ENCODE data around the gene XYLT2. TPM values are rescaled to one million over a fixed set of nuclear protein-coding genes. Genes with fewer than 3 reads are reported as not detected.

Gene XYLT2
- 12.2 and 33.0 TPM in 2 replicates for total RNA-seq (ENCODE audit: low replicate concordance)

DNA sequence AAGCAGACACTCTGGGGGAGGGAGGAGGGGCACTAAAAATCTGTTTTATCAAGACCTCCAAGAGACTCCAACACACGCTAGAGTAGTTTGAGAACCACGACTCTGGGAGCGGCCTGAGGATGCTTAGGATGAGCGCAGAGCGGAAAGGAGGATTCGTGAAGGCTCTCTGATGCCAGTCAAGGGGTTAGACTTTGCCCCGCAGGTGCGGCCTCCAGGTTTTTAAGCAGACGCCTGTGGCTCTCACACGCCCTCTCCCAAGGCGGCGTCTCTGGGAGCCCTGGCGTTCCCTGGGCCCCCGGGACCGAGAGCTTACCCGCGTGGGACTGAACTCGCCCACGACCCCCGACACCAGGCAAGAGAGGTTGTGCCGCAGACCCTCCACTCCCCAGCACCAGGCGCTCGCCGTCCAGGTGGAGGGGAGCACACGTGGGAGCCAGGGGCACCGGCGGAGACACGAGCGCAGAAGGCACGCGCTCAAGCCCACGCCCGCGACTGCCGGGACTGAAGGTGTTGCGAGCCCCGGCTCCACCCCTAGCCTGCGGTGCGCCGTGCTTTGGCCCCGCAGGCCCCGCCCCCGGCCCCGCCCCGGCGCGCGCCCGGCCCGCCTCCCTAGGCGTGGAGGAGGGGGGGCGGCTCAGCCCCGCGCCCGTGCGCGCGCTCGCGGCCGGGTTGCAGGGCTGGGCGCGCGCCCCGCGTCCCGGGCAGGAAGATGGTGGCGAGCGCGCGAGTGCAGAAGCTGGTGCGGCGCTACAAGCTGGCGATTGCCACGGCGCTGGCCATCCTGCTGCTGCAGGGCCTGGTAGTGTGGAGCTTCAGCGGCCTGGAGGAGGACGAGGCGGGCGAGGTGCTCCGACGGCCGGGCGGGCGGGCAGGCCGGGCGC lies at the start of gene XYLT2:
Gene XYLT2 (plus strand): TSS at position 695 of the 881 bp plus-strand sequence. CDS start 15 bp downstream, at position 710.
- DNase-seq (ENCODE audit: low spot score): peak; percentile 96
- Histone ChIP-seq H4K20me1 (ENCODE audit: low read depth) (peaks cover 27% of the 10 kb centered on the region), H3K4me3 (peak within 1 kb of the TSS; percentile 78), H3K9ac (no peak within 1 kb of the TSS), H3K27me3 (peaks cover 28% of the 10 kb centered on the region), H2AFZ (replicated peaks) (peak within 1 kb of the TSS; percentile 97), H3K4me2 (peak within 1 kb of the TSS; percentile 98), H3K9me3 (ENCODE audit: low read depth) (no peaks in the 10 kb centered on the region), H3K36me3 (no peaks in the 10 kb centered on the region), H3F3A (ENCODE audit: low read depth) (no peaks in the 10 kb centered on the region), H3K4me1 (peaks cover 19% of the 10 kb centered on the region), H3K79me2 (ENCODE audit: low read depth) (peaks cover 18% of the 10 kb centered on the region), H3K27ac (no peak within 1 kb of the TSS)
- Mint-ChIP-seq H3K27me3 (ENCODE audit: insufficient read depth, low read depth) (peaks cover 8% of the 10 kb centered on the region), H3K9me3 (no peaks in the 10 kb centered on the region), H3K4me3 (peak within 1 kb of the TSS; percentile 95), H3K4me1 (peaks cover 33% of the 10 kb centered on the region), H3K36me3 (no peaks in the 10 kb centered on the region), H3K27ac (peak within 1 kb of the TSS; percentile 66)
- peak; percentile 30 for TF ChIP-seq EZH2 (IDR thresholded peaks at IDR 0.05)
- TF ChIP-seq, protein P1, sequence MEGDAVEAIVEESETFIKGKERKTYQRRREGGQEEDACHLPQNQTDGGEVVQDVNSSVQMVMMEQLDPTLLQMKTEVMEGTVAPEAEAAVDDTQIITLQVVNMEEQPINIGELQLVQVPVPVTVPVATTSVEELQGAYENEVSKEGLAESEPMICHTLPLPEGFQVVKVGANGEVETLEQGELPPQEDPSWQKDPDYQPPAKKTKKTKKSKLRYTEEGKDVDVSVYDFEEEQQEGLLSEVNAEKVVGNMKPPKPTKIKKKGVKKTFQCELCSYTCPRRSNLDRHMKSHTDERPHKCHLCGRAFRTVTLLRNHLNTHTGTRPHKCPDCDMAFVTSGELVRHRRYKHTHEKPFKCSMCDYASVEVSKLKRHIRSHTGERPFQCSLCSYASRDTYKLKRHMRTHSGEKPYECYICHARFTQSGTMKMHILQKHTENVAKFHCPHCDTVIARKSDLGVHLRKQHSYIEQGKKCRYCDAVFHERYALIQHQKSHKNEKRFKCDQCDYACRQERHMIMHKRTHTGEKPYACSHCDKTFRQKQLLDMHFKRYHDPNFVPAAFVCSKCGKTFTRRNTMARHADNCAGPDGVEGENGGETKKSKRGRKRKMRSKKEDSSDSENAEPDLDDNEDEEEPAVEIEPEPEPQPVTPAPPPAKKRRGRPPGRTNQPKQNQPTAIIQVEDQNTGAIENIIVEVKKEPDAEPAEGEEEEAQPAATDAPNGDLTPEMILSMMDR (IDR thresholded peaks at IDR 0.05): no peak

GRCh38 chr17:50297407-50297865 lies 48.5 kb upstream of the XYLT2 start:
- peak; percentile 91 for DNase-seq (ENCODE audit: low spot score)
- no peaks in the 10 kb centered on the region for H3K9me3 ChIP-seq (ENCODE audit: low read depth)
- no peaks in the 10 kb centered on the region for H4K20me1 ChIP-seq (ENCODE audit: low read depth)
- H3K4me2 ChIP-seq: no peak overlapping the region
- H3K27ac Mint-ChIP-seq: no peak overlapping the region
- no peak for TF ChIP-seq EZH2phosphoT487 (IDR thresholded peaks at IDR 0.05)
- no peak for TF ChIP-seq EZH2 (IDR thresholded peaks at IDR 0.05)
- TF ChIP-seq, protein P1 (IDR thresholded peaks at IDR 0.05): peak; percentile 91
- H3F3A ChIP-seq (ENCODE audit: low read depth): peaks cover 4% of the 10 kb centered on the region
- no peaks in the 10 kb centered on the region for H3K79me2 ChIP-seq (ENCODE audit: low read depth)
- H3K36me3 ChIP-seq: no peaks in the 10 kb centered on the region
- no peaks in the 10 kb centered on the region for H3K36me3 Mint-ChIP-seq
- no peak overlapping the region for H3K4me3 ChIP-seq
- H3K9ac ChIP-seq: no peak overlapping the region
- H3K4me3 Mint-ChIP-seq: no peak overlapping the region
- H3K9me3 Mint-ChIP-seq: no peaks in the 10 kb centered on the region
- H3K4me1 Mint-ChIP-seq: peaks cover 8% of the 10 kb centered on the region
- no peaks in the 10 kb centered on the region for H3K27me3 ChIP-seq
- H2AFZ ChIP-seq (replicated peaks): no peak overlapping the region
- H3K27me3 Mint-ChIP-seq (ENCODE audit: insufficient read depth, low read depth): peaks cover 9% of the 10 kb centered on the region
- no peaks in the 10 kb centered on the region for H3K4me1 ChIP-seq
- H3K27ac ChIP-seq: no peak overlapping the region

- H3K27ac ChIP-seq: no peak overlapping the region
- H3K27ac Mint-ChIP-seq: no peak overlapping the region
- TF ChIP-seq EZH2phosphoT487 (IDR thresholded peaks at IDR 0.05) (no peak), EZH2 (IDR thresholded peaks at IDR 0.05) (no peak)
- TF ChIP-seq, protein P1 (IDR thresholded peaks at IDR 0.05): no peak
These were observed 47.9 kb upstream of the XYLT2 start for GRCh38 chr17:50298018-50298417.

More at GRCh38 chr17:50298018-50298417, 47.9 kb upstream of the XYLT2 start:
- H3K9me3 Mint-ChIP-seq: no peaks in the 10 kb centered on the region
- H3K36me3 ChIP-seq: no peaks in the 10 kb centered on the region
- no peak overlapping the region for H3K4me2 ChIP-seq
- H3K4me1 Mint-ChIP-seq: peaks cover 8% of the 10 kb centered on the region
- DNase-seq (ENCODE audit: low spot score): no peak
- H3K79me2 ChIP-seq (ENCODE audit: low read depth): no peaks in the 10 kb centered on the region
- peaks cover 4% of the 10 kb centered on the region for H3F3A ChIP-seq (ENCODE audit: low read depth)
- no peaks in the 10 kb centered on the region for H4K20me1 ChIP-seq (ENCODE audit: low read depth)
- H3K27me3 Mint-ChIP-seq (ENCODE audit: insufficient read depth, low read depth): peaks cover 9% of the 10 kb centered on the region
- H3K4me3 Mint-ChIP-seq: no peak overlapping the region
- no peaks in the 10 kb centered on the region for H3K4me1 ChIP-seq
- no peaks in the 10 kb centered on the region for H3K27me3 ChIP-seq
- no peak overlapping the region for H2AFZ ChIP-seq (replicated peaks)
- H3K4me3 ChIP-seq: no peak overlapping the region
- no peaks in the 10 kb centered on the region for H3K9me3 ChIP-seq (ENCODE audit: low read depth)
- H3K9ac ChIP-seq: no peak overlapping the region
- no peaks in the 10 kb centered on the region for H3K36me3 Mint-ChIP-seq
